ENCODE results near the gene CPSF4. TPM values are rescaled to one million over a fixed set of nuclear protein-coding genes. Genes with fewer than 3 reads are reported as not detected.
A peak's percentile ranks its signal among the peaks of the same experiment; 100 is the strongest.

CPSF4 gene
- total RNA-seq, 1 experiment from 2014 or later, result 98.2 TPM

- Histone ChIP-seq H2AK5ac (ENCODE audit: insufficient read length, low read length) (no peak overlapping the region), H3K4ac (ENCODE audit: low read depth, low read length) (no peak overlapping the region), H3K18ac (ENCODE audit: insufficient read length, low read depth, low read length) (peak overlapping the region; percentile 52), H2BK5ac (ENCODE audit: insufficient read length, low read length) (no peak overlapping the region), H2BK20ac (ENCODE audit: low read depth, low read length, poor library complexity, severe bottlenecking) (no peak overlapping the region), H3K56ac (ENCODE audit: insufficient read length, low read depth, low read length) (no peak overlapping the region), H4K20me1 (ENCODE audit: control insufficient read depth, insufficient read depth, insufficient read length) (no peaks in the 10 kb centered on the region), H3K4me2 (ENCODE audit: insufficient read depth, insufficient read length, low read length) (peak overlapping the region; percentile 46), H3K79me1 (ENCODE audit: insufficient read depth, low read depth, low read length, poor library complexity, severe bottlenecking) (no peaks in the 10 kb centered on the region), H2BK120ac (ENCODE audit: low read depth, low read length, poor library complexity, severe bottlenecking) (no peak overlapping the region), H3K14ac (ENCODE audit: insufficient read depth, low read length) (peak overlapping the region; percentile 64; the same call in 1 of the 2 replicates), H4K8ac (replicated peaks; ENCODE audit: insufficient read length, low read depth, low read length) (no peak overlapping the region), H4K5ac (ENCODE audit: insufficient read length, low read depth, low read length) (no peak overlapping the region), H3T11ph (ENCODE audit: low read length) (no peak overlapping the region), H3K9me3 (ENCODE audit: control insufficient read depth, low read depth, low read length) (no peaks in the 10 kb centered on the region), H3K27ac (ENCODE audit: insufficient read length, low read depth, low read length) (peak overlapping the region; percentile 5), H3K23ac (ENCODE audit: insufficient read length, low read depth, low read length) (no peak overlapping the region), H4K91ac (ENCODE audit: insufficient read length, low read depth, low read length) (no peak overlapping the region), H2AFZ (ENCODE audit: low read length) (no peak overlapping the region), H3K27me3 (ENCODE audit: insufficient read depth, low read length) (no peaks in the 10 kb centered on the region), H3K23me2 (ENCODE audit: insufficient read length, low read depth, low read length, poor library complexity, severe bottlenecking) (peaks cover 13% of the 10 kb centered on the region), H3K9ac (ENCODE audit: extremely low read depth, insufficient read length, low read length) (no peak overlapping the region), H3K4me1 (ENCODE audit: insufficient read depth, low read length) (peaks cover 2% of the 10 kb centered on the region; the same call in 1 of the 2 replicates), H3K79me2 (ENCODE audit: insufficient read depth, low read length) (no peaks in the 10 kb centered on the region), H2BK12ac (ENCODE audit: insufficient read length, low read depth, low read length) (no peak overlapping the region), H2BK15ac (ENCODE audit: low read depth, low read length) (no peak overlapping the region)
- TF ChIP-seq CTCF (conservative IDR thresholded peaks at IDR 0.05), result no peak
- WGBS (ENCODE audit: extremely low coverage, insufficient read length, low lambda C conversion rate), result no CpG with 5 or more reads among the region's 30 CpGs
- Mint-ChIP-seq H3K4me1 (peaks cover 13 to 14% of the 10 kb centered on the region in 2 experiments), H3K27ac (peak overlapping the region; percentile 98 to 99 (median 98); a peak in 6 of 7 replicates), H3K4me3 (peak overlapping the region; percentile 83 to 93), H3K9me3 (no peaks in the 10 kb centered on the region), H3K36me3 (ENCODE audit: insufficient read depth in 1 of 3, low read depth in 3 of 3) (peaks cover 14 to 73% (median 42%) of the 10 kb centered on the region in 3 experiments), H3K27me3 (ENCODE audit: low read depth) (peaks cover 1% of the 10 kb centered on the region; the same call in 1 of the 2 replicates)
- peak; percentile 96 for DNase-seq
These were observed 45.2 kb upstream of the CPSF4 start for GRCh38 chr7:99393355-99394187.

Measured in H9 (cell line).